Measurements from ENCODE around the gene LRRC8A.

LRRC8A gene

DNA sequence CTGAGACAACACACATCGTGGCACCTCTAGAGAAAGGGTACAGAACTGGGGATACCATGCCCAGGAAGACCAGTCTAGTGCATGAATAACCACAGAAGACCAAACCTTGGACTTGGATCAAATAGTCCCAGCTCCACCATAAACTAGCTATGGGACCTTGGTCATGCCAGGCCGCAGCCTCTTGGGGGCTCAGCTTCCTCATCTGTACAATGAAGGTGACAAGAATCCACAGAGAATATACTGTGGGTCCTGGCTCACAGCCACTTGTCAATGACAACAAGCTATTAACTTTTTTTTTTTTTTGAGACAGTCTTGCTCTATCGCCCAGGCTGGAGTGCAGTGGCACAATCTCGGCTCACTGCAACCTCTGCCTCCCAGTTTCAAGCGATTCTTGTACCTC, 4.1 kb upstream of the LRRC8A start:
- Histone ChIP-seq H3K36me3 (replicated peaks; ENCODE audit: low read depth, low read length) (peaks cover 5% of the 10 kb centered on the region), H3K4me1 (ENCODE audit: low read length) (peaks cover 3% of the 10 kb centered on the region; the same call in 1 of the 2 replicates), H3K9ac (ENCODE audit: low read length) (no peak overlapping the region), H3K79me2 (ENCODE audit: low read length) (peaks cover 44% of the 10 kb centered on the region), H3K9me3 (ENCODE audit: insufficient read depth, low read length) (no peaks in the 10 kb centered on the region), H2AFZ (ENCODE audit: low read depth, low read length) (no peak overlapping the region), H3K27ac (ENCODE audit: low read length) (no peak overlapping the region), H3K4me3 (ENCODE audit: low read length) (no peak overlapping the region), H3K27me3 (ENCODE audit: low read depth, low read length) (no peaks in the 10 kb centered on the region), H4K20me1 (ENCODE audit: insufficient read depth, low read length) (no peaks in the 10 kb centered on the region), H3K4me2 (ENCODE audit: low read length) (no peak overlapping the region)
- TF ChIP-seq, protein P1, sequence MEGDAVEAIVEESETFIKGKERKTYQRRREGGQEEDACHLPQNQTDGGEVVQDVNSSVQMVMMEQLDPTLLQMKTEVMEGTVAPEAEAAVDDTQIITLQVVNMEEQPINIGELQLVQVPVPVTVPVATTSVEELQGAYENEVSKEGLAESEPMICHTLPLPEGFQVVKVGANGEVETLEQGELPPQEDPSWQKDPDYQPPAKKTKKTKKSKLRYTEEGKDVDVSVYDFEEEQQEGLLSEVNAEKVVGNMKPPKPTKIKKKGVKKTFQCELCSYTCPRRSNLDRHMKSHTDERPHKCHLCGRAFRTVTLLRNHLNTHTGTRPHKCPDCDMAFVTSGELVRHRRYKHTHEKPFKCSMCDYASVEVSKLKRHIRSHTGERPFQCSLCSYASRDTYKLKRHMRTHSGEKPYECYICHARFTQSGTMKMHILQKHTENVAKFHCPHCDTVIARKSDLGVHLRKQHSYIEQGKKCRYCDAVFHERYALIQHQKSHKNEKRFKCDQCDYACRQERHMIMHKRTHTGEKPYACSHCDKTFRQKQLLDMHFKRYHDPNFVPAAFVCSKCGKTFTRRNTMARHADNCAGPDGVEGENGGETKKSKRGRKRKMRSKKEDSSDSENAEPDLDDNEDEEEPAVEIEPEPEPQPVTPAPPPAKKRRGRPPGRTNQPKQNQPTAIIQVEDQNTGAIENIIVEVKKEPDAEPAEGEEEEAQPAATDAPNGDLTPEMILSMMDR (IDR thresholded peaks at IDR 0.05; ENCODE audit: low read depth, low read length): 0 out of 2 replicates have a peak, but pooled peaks have one; percentile 8
- TF ChIP-seq EZH2phosphoT487 (IDR thresholded peaks at IDR 0.05; ENCODE audit: low read depth): no peak

DNA sequence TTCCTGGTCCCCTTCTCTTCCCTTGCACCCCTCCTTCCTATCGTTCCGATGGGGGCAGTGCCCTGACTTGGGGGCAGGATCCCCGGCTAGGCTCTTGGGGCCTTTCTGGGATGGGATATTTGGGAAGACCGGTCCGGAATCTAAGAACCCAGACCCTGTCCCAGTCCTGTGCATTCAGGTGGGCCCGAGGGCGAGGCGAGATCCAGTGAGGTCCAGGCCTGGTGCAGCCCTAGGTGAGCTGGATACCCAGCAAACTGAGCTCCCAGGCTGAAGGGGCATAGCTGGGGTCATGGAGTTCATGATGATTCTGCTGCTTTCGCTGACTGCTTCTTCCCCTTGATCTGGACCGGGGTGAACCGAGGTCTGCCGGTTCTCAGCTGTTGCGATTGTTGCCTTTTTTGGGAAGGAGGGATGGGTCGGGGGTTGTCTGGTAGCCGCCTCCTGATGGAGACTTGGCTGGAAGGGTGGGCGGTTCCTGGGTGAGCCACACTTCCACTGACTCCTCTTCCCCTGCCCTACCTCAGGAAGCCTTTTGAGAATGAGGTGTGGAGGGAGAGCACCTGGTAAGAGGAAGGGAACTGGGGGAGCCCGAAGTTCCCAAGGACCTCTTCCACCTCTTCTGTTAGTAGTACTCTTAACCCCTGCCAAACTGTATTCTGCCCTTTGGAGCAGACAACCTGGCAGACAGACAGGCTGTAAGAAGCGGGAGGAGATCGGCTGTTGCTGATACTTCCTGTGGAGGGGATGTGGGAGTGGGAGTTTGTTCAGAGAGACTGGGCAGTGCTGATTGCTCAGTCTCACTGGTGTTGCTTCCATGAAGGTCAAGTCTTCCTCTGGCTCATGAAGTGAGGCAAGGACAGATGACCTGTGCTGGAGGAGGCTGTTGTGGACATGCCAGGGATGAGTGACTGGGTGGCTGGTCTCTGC, 1.0 kb downstream of the LRRC8A start:
- 0 out of 2 replicates have a peak overlapping the region, but pooled peaks have one; percentile 18 for H2AFZ ChIP-seq (ENCODE audit: low read depth, low read length)
- H3K27me3 ChIP-seq (ENCODE audit: low read depth, low read length): no peaks in the 10 kb centered on the region
- no peaks in the 10 kb centered on the region for H3K9me3 ChIP-seq (ENCODE audit: insufficient read depth, low read length)
- H3K4me2 ChIP-seq (ENCODE audit: low read length): peak overlapping the region; percentile 82
- peak overlapping the region; percentile 95 for H3K9ac ChIP-seq (ENCODE audit: low read length)
- peaks cover 12% of the 10 kb centered on the region for H3K36me3 ChIP-seq (replicated peaks; ENCODE audit: low read depth, low read length)
- H4K20me1 ChIP-seq (ENCODE audit: insufficient read depth, low read length): no peaks in the 10 kb centered on the region
- H3K79me2 ChIP-seq (ENCODE audit: low read length): peaks cover 59% of the 10 kb centered on the region
- peak overlapping the region; percentile 94 for H3K4me3 ChIP-seq (ENCODE audit: low read length)
- H3K27ac ChIP-seq (ENCODE audit: low read length): peak overlapping the region; percentile 63
- TF ChIP-seq, protein P1 (IDR thresholded peaks at IDR 0.05; ENCODE audit: low read depth, low read length): no peak
- no peak for TF ChIP-seq EZH2phosphoT487 (IDR thresholded peaks at IDR 0.05; ENCODE audit: low read depth)
- H3K4me1 ChIP-seq (ENCODE audit: low read length): peaks cover 7% of the 10 kb centered on the region; the same call in 1 of the 2 replicates

DNA sequence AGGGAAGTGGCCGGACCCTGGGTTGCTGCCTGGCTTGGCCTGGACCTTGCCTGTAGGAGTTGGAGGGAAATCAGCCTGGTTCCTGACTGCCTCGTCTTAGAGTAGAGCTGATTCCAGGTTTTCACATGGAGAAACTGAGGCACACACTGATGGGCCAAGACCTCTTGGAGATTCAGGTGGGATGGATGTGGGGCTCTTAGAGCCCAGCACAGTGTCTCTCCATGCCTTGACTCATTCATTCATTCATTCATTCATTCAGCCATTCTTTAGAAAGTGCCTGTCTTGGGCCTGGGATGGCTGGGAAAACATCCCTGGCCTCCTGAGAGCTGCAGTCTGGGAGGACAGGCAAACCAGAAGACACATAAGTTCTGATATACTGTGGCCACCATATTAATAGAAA, 2.2 kb downstream of the LRRC8A start:
- H2AFZ ChIP-seq (ENCODE audit: low read depth, low read length): no peak overlapping the region
- H3K4me3 ChIP-seq (ENCODE audit: low read length): no peak overlapping the region
- H4K20me1 ChIP-seq (ENCODE audit: insufficient read depth, low read length): no peaks in the 10 kb centered on the region
- H3K4me1 ChIP-seq (ENCODE audit: low read length): peaks cover 7% of the 10 kb centered on the region; the same call in 1 of the 2 replicates
- no peaks in the 10 kb centered on the region for H3K9me3 ChIP-seq (ENCODE audit: insufficient read depth, low read length)
- H3K9ac ChIP-seq (ENCODE audit: low read length): no peak overlapping the region
- TF ChIP-seq, protein P1 (IDR thresholded peaks at IDR 0.05; ENCODE audit: low read depth, low read length): no peak
- TF ChIP-seq EZH2phosphoT487 (IDR thresholded peaks at IDR 0.05; ENCODE audit: low read depth): no peak
- no peak overlapping the region for H3K27ac ChIP-seq (ENCODE audit: low read length)
- H3K36me3 ChIP-seq (replicated peaks; ENCODE audit: low read depth, low read length): peaks cover 15% of the 10 kb centered on the region
- H3K27me3 ChIP-seq (ENCODE audit: low read depth, low read length): no peaks in the 10 kb centered on the region
- peaks cover 64% of the 10 kb centered on the region for H3K79me2 ChIP-seq (ENCODE audit: low read length)
- no peak overlapping the region for H3K4me2 ChIP-seq (ENCODE audit: low read length)

DNA sequence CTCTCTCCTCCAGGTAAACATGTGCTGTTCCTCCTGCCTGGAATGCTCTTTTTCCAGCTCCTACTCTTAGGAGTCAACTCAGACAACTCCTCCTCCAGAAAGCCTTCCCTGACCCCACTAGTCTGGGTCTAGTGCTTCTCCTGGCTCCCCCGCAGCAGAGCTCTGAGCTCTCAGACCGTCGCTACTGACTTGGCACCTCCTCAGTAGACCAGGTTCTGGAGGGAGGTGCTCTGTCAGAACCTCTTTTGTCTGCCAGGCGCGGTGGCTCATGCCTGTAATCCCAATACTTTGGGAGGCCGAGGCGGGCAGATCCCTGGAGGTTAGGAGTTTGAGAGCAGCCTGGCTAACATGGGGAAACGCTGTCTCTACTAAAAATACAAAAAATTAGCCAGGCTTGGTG, 3.4 kb downstream of the LRRC8A start:
- H3K27me3 ChIP-seq (ENCODE audit: low read depth, low read length): no peaks in the 10 kb centered on the region
- H4K20me1 ChIP-seq (ENCODE audit: insufficient read depth, low read length): no peaks in the 10 kb centered on the region
- TF ChIP-seq, protein P1 (IDR thresholded peaks at IDR 0.05; ENCODE audit: low read depth, low read length): no peak
- TF ChIP-seq EZH2phosphoT487 (IDR thresholded peaks at IDR 0.05; ENCODE audit: low read depth): no peak
- H3K9ac ChIP-seq (ENCODE audit: low read length): no peak overlapping the region
- no peaks in the 10 kb centered on the region for H3K9me3 ChIP-seq (ENCODE audit: insufficient read depth, low read length)
- no peak overlapping the region for H3K4me3 ChIP-seq (ENCODE audit: low read length)
- H3K4me1 ChIP-seq (ENCODE audit: low read length): peaks cover 7% of the 10 kb centered on the region; the same call in 1 of the 2 replicates
- no peak overlapping the region for H3K4me2 ChIP-seq (ENCODE audit: low read length)
- no peak overlapping the region for H2AFZ ChIP-seq (ENCODE audit: low read depth, low read length)
- H3K27ac ChIP-seq (ENCODE audit: low read length): no peak overlapping the region
- peaks cover 11% of the 10 kb centered on the region for H3K36me3 ChIP-seq (replicated peaks; ENCODE audit: low read depth, low read length)
- H3K79me2 ChIP-seq (ENCODE audit: low read length): peaks cover 55% of the 10 kb centered on the region

All from OCI-LY3 (cell line).